Measurements from ENCODE around the gene SMARCE1.

SMARCE1 gene

DNA sequence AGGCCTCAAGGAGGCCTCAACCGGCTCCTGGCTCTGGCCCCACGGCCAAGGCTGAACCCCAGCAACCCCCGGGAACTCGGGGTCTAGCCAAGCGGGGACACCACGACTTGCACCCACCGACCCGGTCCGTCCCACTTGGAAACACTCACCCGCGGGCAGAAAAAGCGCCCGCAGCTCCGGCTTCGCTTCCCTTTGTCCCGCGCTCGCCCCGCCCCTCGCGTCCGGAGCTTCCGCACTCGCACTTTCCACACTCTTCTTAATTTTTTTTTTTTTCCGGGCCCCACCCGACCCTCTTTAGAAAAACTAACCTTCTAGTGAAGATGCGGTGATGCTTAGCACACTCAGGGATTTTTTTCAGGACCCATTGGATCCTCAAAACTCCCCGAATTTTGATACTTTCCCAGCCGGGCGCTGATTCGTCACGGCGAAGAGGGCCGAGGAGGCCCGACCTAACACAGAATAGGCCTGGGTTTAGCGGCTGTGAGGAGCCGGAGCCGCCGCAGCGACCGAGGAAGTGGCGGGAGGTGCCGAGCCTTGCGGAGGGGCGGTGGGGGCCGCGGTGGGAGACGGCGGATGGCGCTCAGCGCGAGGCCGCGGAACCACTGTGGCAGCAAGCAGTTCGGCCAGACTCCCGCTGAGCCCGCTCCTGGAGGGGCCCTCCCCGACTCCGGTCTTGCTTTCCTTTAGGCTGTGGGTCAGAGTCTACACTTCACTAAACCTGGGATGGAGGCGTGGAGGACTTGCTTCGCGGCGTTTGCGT, at the start of gene SMARCE1:
TSS of gene SMARCE1 (minus strand) at position 195 of the 760 bp plus-strand sequence. CDS start 2,016 bp downstream, outside the sequence.
- in situ Hi-C loops (cut with HindIII; ENCODE audit: low sequenced_read_pairs) = no loop called here

DNA sequence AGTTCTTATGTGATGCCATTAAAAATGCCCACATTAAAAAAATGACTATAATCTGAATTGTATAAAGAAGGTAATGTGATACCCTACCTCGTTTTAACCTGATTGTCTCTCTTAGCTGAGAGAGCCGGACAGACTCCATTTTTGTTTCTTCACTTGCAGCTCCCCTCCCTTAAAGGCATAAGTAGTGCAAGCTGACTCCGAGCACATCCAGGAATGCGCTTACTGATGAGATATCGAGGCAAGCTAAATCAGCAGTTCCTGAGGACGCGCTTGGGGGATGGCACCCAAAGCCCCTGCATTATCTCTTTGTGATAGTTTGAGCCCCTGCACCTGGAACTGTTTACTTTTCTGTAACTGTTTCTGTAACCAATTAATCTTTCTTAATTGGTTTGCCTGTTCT, 49.7 kb upstream of the SMARCE1 start:
- in situ Hi-C loops (cut with HindIII; ENCODE audit: low sequenced_read_pairs) = no loop called here

DNA sequence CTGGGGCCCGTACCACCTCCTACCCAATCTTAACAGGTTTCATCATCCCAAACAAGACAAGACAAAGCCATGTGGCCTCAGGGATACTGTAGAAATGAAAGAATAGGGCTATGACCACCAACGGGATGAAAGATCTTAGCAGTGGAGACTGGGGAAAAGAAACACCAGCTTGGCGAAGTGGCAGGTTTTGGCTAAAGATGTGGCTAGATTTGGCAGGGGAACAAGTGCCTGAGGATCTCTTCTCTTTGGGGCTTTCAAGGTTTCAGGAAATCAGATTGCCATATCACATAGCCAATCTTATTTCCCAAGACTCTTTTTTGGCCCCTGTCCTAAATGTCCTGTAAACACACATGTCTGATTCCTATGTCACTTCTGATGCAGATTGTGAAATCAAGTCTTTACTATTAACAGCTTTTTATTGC, 49.0 kb upstream of the SMARCE1 start:
- in situ Hi-C loops (cut with HindIII; ENCODE audit: low sequenced_read_pairs) = no loop called here

DNA sequence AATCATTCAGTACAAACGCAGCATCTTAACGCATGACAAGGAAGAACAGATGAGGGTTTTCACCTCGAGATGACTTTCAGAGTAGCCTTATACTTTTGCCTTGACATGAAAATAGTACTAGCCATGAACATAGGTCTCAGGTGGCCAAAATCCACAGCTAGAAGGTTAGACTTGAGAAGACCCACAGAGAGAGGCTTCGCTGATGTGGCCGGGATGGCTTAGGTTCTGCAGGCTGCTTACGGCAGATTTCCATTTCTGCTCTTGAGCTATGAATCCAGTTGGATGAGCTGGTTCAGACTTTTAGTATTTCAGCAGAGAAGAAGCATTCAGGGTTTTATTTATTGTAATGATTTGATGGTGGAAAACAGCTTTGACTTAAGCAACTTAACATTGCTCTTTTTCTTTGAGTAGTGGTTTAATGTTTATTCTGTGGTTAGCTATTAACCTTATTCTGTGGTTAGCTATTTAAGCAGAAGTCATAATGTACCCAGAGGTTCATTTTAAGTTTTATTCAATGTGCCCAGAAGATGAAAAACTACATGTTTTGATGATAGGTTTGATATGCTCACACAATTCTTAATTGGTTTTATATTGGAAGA, 48.4 kb upstream of the SMARCE1 start:
- in situ Hi-C loops (cut with HindIII; ENCODE audit: low sequenced_read_pairs) = no loop called here

DNA sequence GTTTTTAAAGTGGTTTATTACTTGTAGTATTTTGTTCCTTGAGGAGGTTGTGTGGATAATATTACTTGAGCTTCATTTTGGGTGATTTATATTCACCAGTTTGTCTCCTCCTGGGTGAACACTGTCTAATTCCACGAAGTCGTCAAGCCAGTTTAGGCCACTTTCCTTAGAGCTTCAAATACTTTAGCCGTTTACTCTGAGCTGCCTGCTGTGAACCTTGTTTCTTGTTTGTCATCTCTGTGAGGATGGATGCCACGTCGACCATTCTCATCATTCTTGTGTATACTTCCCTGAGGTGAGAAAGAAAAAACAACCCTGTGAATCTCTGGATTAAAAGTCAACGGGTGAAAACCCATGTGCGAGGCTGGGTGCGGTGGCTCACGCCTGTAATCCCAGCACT, 47.0 kb upstream of the SMARCE1 start:
- in situ Hi-C loops (cut with HindIII; ENCODE audit: low sequenced_read_pairs) = no loop called here

GRCh38 chr17:40687106-40687505, 39.5 kb upstream of the SMARCE1 start:
- in situ Hi-C loops (cut with HindIII; ENCODE audit: low sequenced_read_pairs) = no loop called here

GRCh38 chr17:40686192-40686591, 38.6 kb upstream of the SMARCE1 start:
- in situ Hi-C loops (cut with HindIII; ENCODE audit: low sequenced_read_pairs) = no loop called here

DNA sequence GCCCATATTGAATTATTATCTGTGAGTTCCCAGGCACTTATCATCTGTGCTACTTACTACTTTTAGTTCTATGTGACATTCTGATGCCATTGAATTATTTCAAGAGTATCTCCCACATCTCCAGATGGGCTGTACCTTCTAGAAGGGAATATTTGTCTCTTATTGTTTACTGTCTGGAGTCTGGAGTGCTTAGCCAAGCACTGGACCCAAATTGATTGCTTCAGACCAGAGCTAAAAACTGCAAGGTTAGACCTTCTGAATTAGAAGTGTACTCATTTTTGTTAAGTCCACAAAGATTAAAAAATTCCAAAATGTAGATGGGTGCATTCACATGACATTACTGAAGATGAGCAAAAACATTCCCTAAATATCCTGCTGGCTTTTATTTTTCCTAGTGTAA, 33.4 kb upstream of the SMARCE1 start:
- in situ Hi-C loops (cut with HindIII; ENCODE audit: low sequenced_read_pairs) = no loop called here

DNA sequence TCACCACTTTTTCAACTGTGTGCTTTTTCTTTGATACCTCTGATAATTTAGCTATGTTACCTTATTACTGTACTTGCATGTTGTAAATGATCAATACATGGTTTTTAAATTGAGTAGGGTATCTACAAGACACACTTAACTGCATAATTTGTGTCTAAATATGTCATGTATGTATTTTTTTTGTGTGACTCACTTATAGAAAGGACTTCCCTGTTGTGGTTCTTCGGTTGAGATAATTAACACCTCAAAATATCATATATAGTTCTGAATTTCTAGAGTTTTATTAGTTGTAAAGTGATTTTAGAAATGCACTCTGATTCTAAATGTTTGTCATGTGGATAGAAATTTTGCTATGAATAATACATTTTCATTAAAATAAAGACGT, 31.9 kb upstream of the SMARCE1 start:
- in situ Hi-C loops (cut with HindIII; ENCODE audit: low sequenced_read_pairs) = no loop called here

- in situ Hi-C loops (cut with HindIII; ENCODE audit: low sequenced_read_pairs) = no loop called here
Measured at GRCh38 chr17:40678902-40679522, 31.4 kb upstream of the SMARCE1 start.

DNA sequence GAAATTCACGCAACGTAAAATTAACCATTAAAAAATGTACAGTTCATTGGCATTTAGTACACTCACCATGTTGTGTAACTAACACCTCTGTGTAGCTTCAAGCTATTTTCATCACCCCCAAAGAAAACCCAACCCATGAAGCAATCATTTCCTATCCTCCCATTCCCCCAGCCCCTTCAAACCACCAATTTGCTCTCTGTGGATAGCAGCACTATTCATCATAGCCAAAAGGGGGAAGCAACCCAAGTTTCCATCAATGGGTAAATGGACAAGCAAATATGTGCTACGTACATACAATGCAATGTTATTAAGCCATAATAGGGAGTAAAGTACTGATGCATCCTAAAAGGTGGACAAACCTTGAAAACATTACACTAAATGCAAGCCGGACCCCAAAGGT, 28.3 kb upstream of the SMARCE1 start:
- in situ Hi-C loops (cut with HindIII; ENCODE audit: low sequenced_read_pairs) = no loop called here

- in situ Hi-C loops (cut with HindIII; ENCODE audit: low sequenced_read_pairs) = no loop called here
Measured at GRCh38 chr17:40672654-40673053, 25.0 kb upstream of the SMARCE1 start.

GRCh38 chr17:40671282-40671681, 23.7 kb upstream of the SMARCE1 start:
- in situ Hi-C loops (cut with HindIII; ENCODE audit: low sequenced_read_pairs) = no loop called here

- in situ Hi-C loops (cut with HindIII; ENCODE audit: low sequenced_read_pairs) = no loop called here
Measured at GRCh38 chr17:40666331-40666730, 18.7 kb upstream of the SMARCE1 start.

- in situ Hi-C loops (cut with HindIII; ENCODE audit: low sequenced_read_pairs) = no loop called here
Measured at GRCh38 chr17:40664582-40665333, 17.1 kb upstream of the SMARCE1 start, which contains the start of gene KRT222. TSS of gene KRT222 (minus strand) at chr17:40665177. CDS start at chr17:40665099, 78 bp downstream.

- in situ Hi-C loops (cut with HindIII; ENCODE audit: low sequenced_read_pairs) = no loop called here
Measured at GRCh38 chr17:40663252-40663651, 15.6 kb upstream of the SMARCE1 start.

GRCh38 chr17:40659911-40660310, 12.3 kb upstream of the SMARCE1 start:
- in situ Hi-C loops (cut with HindIII; ENCODE audit: low sequenced_read_pairs) = no loop called here

- in situ Hi-C loops (cut with HindIII; ENCODE audit: low sequenced_read_pairs) = no loop called here
Measured at GRCh38 chr17:40658396-40658795, 10.8 kb upstream of the SMARCE1 start.

GRCh38 chr17:40651939-40652338, 4.3 kb upstream of the SMARCE1 start:
- in situ Hi-C loops (cut with HindIII; ENCODE audit: low sequenced_read_pairs) = no loop called here

GRCh38 chr17:40648384-40648968, 858 bp upstream of the SMARCE1 start:
- in situ Hi-C loops (cut with HindIII; ENCODE audit: low sequenced_read_pairs) = no loop called here

Measured in DLD1 (cell line).